ENCODE measurements around the gene RAPGEF4.

GRCh38 chr2:173002751-173003541 is 267.3 kb downstream of the RAPGEF4 start:
- TF ChIP-seq EP300 (IDR thresholded peaks at IDR 0.05; ENCODE audit: borderline replicate concordance in 1 of 2, low read depth in 2 of 2, low read length in 2 of 2): no peak
- no peak for TF ChIP-seq CTCF (IDR thresholded peaks at IDR 0.05; ENCODE audit: control extremely low read depth in 1 of 3, insufficient read depth in 1 of 3, low read depth in 1 of 3, low read length in 3 of 3)
- TF ChIP-seq ATF2 (IDR thresholded peaks at IDR 0.05; ENCODE audit: low read length): no peak
- no peak for TF ChIP-seq POLR2A (IDR thresholded peaks at IDR 0.05; ENCODE audit: control extremely low read depth in 1 of 2, low read depth in 2 of 2, low read length in 2 of 2)
- TF ChIP-seq ZNF274 (IDR thresholded peaks at IDR 0.05; ENCODE audit: borderline replicate concordance, extremely low read depth, low read length): no peak
- no peak for TF ChIP-seq NANOG (IDR thresholded peaks at IDR 0.05; ENCODE audit: insufficient read depth, low read depth, low read length, poor library complexity, severe bottlenecking)
- TF ChIP-seq CHD2 (IDR thresholded peaks at IDR 0.05; ENCODE audit: low read length): no peak
- no peak for TF ChIP-seq NRF1 (IDR thresholded peaks at IDR 0.05; ENCODE audit: low read depth, low read length)
- no peak for TF ChIP-seq SIN3A (conservative IDR thresholded peaks at IDR 0.05 in 1 of 2, IDR thresholded peaks at IDR 0.05 in 1 of 2; ENCODE audit: low read depth in 1 of 2, low read length in 2 of 2)
- TF ChIP-seq EGR1 (IDR thresholded peaks at IDR 0.05; ENCODE audit: borderline replicate concordance, low read depth, low read length): no peak

Data from H1 (cell line).